GM20000 (cell line): Measurements from ENCODE around the gene AIP.
A peak's percentile ranks its signal among the peaks of the same experiment; 100 is the strongest.

ENCODE experiments used
- DNase-seq: peaks from one replicate; pipeline ENCODE4 v3.0.0; 2012; ENCODE audit warnings: low spot score
- CTCF ChIP-seq: IDR thresholded peaks from 2 replicates; pipeline ENCODE4 v1.5.1; 2012; ENCODE audit warnings: mild to moderate bottlenecking, control low read depth; ENCODE audit errors: extremely low read depth, missing control alignments

AIP gene

GRCh38 chr11:67437082-67437808, 45.6 kb upstream of the AIP start, which contains the start of gene PTPRCAP:
TSS of gene PTPRCAP (minus strand) at chr11:67437682. CDS start at chr11:67437619, 63 bp downstream.
- TF ChIP-seq CTCF: no peak
- DNase-seq: peak; percentile 85

GRCh38 chr11:67437809-67438157, 45.0 kb upstream of the AIP start:
- DNase-seq: no peak
- TF ChIP-seq CTCF: no peak

- DNase-seq: peak; percentile 63
- no peak for TF ChIP-seq CTCF
These were observed 44.5 kb upstream of the AIP start for GRCh38 chr11:67438158-67438902.

GRCh38 chr11:67439321-67440228, 43.3 kb upstream of the AIP start:
- DNase-seq: no peak
- peak; percentile 4 for TF ChIP-seq CTCF

- TF ChIP-seq CTCF: no peak
These were observed 42.4 kb upstream of the AIP start for GRCh38 chr11:67440229-67441097.

GRCh38 chr11:67441098-67441563, 41.7 kb upstream of the AIP start:
- TF ChIP-seq CTCF: no peak
- DNase-seq: no peak

More at GRCh38 chr11:67440229-67441097, 42.4 kb upstream of the AIP start:
- no peak for DNase-seq
